ENCODE data around the gene PDF.

Gene PDF

GRCh38 chr16:69339289-69340094, 9.1 kb upstream of the PDF start, which contains the start of the genes COG8 and NIP7:
TSS of gene COG8 (minus strand) at chr16:69339564. CDS start at chr16:69339552, 12 bp downstream.
TSS of gene NIP7 (plus strand) at chr16:69339772. CDS start at chr16:69339830, 58 bp downstream.
- peak; percentile 84 to 86 for DNase-seq (ENCODE audit: low read depth in 2 of 2)

DNA sequence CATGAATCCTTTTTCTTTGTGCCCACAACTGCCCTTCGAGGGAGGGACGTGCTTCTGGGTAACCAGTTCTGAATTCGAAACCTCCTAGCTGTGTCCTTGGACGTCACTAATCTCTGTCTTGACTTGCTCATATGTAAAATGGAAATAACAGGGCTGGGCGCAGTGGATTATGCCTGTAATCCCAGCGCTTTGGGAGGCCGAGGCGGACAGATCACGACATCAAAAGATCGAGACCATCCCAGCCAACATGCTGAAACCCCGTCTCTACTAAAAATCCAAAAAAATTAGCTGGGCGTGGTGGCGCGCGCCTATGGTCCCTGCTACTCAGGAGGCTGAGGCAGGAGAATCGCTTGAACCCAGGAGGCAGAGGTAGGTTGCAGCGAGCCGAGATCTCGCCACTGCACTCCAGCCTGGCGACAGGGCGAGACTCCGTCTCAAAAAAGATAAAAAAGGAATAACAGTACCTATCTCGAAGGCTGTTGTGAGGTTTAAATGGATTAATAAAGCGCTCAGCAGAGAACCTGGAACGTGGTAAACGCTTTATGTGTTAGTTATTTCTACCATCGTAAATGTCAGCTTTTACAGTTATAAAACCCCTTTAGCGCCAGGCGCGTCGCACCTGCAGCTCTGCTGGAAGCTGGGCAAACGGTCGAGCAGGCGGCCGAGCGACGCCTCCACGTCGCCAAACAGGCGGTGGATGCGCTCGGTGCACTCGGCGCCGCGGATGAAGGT, 8.3 kb upstream of the PDF start:
- DNase-seq (ENCODE audit: low read depth in 2 of 2) = no peak

DNA sequence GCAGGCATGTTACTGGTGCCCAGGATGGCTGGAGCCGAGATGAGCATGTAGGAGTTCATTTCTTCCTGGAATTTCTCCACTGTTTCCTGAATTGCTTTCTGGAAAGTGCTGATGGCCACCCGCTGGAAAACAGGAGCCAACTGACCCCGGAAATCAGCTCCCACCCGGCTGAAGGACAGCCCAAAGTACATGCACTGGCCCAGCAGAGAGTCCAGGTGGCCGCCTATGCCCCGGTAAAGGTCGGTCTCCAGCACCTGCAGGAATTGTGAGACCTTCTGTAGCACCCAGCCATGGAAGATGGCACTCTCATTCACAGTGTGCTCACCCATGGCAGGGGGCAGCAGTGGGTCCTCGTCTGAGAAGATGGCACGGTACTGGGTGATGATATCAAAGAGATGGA, 4.3 kb upstream of the PDF start:
- DNase-seq (ENCODE audit: low read depth in 2 of 2) = no peak

DNA sequence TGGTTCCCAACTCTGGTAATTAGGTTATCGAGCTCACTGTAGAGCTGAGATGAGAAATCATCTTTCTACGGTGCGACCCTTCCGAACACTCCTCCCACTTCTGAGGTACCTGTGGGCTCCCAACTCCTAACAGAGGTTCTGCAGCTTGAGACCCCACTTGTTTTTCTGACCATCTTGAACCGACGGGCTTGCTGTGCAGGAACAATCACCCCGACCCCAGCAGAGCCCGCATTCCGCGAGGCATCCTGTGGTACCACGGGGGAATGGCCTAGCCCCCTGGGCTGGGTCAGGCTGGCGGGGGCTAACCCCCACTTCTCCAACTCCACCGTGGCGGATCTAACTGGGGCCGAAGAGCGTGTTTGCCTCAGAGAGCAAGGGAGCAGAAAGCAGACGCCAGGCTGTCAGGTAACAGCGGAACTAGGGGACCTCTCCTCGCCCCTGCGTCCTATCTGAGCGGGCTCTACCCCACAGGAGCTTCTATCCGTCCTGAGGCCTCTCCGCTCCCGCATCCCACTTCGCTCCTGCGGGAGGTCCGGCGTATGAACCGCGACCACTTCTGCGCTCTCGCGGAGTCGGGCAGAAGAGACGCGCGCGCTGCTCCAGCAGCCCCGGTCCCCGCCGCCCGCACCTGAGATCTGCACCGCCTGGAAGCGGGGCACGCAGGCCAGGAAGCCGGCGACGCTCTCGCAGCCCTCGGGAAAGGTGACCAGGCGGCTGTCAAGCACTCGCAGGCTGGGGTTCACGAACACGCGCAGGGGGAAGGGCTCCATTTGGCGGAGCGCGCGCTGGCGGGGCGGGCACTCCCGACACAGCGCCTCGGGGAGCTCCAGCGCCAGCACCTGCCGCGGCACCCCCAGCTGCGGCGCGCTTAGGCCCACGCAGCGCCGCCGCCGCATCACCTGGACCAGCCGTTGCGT, 761 bp downstream of the PDF start:
- DNase-seq (ENCODE audit: low read depth in 2 of 2) = no peak

DNA sequence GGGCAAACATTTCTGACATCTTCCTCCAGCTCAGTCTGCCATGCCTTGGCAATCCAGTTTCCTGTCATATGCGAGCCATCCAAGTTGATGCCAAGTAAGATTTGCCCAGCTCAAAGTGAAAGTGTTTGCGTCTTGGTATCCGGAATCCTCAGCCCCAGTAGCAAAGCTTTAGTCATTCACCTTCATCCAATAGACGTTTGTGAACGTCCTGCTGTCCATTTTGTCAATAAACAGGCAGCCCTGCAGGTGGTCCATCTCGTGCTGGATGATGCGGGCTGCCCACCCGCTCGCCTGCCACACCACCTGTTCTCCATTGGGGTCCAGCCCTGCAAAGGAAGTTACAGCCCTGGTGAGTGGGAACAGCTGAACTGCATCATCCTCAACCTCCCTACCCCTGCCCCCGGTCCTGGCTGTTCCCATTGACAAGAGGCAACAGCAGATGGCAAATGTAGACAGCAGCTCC, 1.5 kb downstream of the PDF start:
- no peak for DNase-seq (ENCODE audit: low read depth in 2 of 2)

DNA sequence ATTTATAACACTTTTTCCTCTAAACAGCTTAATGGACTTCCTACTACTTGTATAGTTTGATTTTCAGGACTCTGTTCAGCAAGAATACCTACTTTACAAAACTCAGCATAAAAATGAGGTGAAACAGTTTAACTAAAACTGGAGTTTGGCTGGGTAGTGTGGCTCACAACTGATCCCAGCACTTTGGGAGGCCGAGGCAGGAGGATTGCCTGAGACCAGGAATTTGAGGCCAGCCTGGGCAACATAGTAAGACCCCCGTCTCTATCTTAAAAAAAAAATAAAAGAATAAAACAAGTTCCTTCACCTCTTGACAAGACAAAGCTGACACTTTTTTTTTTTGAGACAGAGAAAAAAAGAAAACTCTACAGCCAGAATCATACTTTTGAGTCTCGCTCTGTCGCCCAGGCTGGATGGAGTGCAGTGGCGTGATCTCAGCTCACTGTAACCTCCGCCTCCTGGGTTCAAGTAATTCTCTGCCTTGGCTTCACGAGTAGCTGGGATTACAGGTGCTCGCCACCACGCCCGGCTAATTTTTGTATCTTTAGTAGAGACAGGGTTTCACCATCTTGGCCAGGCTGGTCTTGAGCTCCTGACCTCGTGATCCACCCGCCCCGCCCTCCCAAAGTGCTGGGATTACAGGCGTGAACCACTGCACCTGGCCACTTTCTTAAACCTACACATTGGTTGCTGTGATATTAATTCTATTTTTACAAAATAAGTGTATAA, 2.6 kb downstream of the PDF start:
- no peak for DNase-seq (ENCODE audit: low read depth in 2 of 2)

DNA sequence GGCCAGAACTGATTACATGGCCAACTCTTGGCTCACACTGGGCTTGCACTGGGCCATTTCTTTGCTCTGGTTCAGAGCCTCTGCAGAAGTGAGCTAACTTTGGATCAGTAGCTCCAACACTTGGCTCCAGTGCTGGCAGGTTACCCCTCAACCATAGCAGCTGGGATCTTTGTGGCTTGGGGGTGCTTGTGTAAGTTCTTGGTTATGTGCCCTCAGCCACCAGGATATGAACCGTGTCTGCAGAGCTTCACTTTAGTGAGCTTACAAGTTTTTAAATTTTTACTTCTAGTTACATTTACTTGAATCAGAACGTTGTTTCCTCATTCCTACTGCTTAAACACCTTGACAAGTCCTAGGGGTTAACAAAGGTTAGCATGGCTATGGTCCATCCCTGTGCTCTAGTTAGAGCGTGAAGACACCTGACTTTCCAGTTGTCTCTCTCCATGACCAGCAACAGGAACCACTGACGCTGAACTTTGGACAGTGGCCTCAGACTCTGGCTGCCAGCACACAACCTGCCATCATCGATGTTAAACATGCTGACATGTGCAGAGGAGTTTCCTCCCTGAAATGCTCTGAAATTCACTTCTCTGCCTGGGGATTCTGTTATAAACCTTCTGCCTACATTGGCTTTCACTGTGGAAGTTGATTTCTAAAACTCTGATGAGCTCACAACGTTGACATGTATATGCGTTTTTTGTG, 4.1 kb downstream of the PDF start:
- no peak for DNase-seq (ENCODE audit: low read depth in 2 of 2)

GRCh38 chr16:69325784-69326171, 4.6 kb downstream of the PDF start:
- no peak for DNase-seq (ENCODE audit: low read depth in 2 of 2)

DNA sequence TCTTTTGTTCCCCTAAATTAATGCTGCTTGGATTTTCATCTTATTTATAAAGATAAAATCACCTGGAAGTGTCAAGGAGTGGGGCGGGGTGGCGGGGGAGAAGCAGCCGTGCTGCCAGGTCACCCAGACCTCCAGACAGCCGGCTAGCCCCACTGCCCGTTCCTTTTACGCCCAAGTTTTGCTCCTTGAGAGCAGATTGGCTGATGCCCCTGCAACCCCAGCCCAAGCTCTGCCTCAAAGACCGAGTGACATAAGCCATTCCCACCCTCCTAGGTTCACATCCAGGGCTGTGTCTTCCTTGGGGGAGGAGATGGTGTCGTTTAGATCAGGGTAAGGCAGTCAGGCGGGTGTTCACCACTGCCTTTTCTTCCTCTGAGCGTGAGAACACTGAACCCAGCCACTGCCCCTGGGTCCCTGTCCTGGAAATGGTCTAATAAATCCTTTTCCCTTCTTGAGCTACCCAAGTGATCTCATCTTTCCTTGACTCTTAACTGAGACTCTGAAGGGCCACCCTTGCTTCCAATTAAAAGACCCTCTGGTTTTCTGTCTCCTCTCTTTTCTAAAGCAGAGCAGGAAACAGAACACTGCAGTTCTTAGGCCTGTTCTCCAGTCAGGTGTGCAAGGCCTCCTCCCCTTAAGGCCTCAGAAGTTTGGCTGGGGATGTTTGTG, 5.7 kb downstream of the PDF start:
- DNase-seq (ENCODE audit: low read depth in 2 of 2) = no peak

GRCh38 chr16:69324013-69324531, 6.3 kb downstream of the PDF start:
- no peak for DNase-seq (ENCODE audit: low read depth in 2 of 2)

GRCh38 chr16:69323415-69323814, 7.0 kb downstream of the PDF start:
- DNase-seq (ENCODE audit: low read depth in 2 of 2) = no peak

DNA sequence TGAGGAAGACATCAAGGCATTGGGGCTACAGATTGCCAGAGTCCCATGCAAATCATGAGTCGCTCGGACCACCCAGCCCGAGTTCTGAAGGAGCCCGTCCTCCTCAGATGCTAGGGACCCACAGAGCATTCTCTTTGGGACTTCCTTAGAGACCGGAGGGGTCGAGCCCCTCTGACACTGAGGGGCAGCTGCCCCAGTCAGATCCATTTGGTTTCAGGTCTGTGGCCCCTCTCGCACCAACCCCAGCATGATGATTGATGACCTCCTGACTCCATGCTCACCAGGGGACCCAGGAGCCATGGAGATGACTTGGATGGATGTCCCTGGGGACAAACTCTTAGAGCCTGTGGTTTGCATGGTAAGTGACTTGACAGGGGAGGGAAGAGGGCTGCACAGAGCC, 8.0 kb downstream of the PDF start:
- no peak for DNase-seq (ENCODE audit: low read depth in 2 of 2)

DNA sequence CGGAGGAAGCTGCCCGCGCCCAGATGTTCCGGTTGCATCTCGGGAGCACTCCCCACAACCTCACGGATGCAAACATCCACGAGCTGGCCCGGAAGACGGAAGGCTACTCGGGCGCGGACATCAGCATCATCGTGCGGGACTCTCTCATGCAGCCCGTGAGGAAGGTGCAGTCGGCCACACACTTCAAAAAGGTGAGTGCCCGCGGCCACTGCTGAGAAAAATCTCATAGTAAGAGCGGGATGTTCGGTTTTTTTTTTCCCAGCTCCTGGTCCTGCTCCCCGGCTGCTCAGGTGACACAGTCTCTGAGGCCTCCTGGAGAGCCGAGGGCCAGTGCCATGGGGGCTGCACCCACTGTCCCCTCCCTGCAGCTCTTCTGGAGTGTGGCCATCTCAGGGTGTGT, 9.3 kb downstream of the PDF start:
- DNase-seq (ENCODE audit: low read depth in 2 of 2) = no peak

DNA sequence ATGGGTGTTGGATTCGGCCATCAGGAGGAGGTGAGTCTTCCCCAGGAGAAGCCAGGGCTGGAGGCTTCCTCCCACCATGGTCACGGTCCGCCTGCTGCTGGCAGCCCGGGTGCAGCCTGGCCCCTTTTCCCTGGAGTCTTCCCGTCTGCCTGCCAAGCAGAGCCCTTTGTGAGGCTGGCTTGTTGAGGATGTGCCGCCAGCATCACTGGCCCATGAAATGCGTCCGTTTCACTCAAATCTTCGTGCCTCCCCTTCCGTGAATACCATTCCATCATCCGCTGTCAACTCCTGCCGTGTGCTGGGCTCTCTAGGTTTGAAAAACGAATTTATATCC, 9.7 kb downstream of the PDF start:
- no peak for DNase-seq (ENCODE audit: low read depth in 2 of 2)

DNA sequence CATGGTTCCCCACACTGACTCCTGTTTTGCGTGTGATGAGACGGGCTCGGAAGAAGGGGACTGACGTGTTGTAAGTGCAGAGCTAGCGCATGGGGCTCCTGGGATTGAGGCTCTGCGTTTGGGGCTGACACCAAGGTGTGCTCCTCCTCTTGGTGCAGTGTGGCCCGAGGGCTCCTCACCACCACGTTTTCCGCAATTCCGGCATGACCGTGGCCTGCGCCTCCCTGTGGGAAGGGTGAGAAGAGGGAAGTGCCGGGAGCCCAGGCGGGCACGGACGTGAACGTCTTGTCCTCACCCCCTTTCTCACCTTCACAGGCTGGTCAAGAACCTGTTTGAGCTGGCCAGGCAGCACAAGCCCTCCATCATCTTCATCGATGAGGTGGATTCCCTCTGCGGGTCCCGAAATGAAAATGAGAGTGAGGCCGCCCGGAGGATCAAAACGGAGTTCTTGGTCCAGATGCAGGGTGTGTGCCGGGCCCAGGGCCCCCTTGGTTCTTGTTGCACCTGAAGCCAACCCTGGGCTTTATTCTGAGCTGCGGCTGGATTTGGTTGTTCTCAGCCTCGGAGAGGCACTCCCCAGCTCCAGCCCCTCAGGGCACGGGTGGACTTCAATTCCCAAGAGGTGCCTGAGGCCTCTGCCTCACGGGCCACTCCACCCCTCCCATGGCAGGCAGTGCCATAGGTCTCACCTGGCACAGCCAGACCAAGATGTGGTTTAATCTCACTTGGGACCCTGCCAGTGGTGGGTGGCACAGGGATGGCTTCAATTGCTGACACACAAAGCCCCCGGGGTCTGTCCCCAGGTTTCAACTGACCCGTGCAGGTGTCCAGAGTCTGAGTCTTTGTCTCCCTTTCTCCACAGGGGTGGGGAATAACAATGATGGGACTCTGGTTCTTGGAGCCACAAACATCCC, 10.3 kb downstream of the PDF start:
- DNase-seq (ENCODE audit: low read depth in 2 of 2) = no peak

DNA sequence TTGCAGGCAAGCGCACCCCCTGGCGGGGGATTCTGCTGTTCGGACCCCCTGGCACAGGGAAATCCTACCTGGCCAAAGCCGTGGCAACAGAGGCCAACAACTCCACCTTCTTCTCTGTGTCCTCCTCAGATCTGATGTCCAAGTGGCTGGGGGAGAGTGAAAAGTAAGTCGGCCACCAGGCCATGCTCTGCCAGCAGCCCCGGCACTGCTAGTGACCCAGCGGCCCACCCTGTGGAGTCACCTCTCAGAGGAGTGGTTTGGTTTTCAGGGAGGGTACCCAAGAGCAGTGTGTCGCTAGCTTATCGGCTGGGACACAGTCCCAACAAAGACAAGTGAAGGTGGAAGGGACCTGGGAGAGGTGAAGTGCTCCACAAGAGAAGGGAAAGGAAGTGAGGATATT, 11.0 kb downstream of the PDF start:
- DNase-seq (ENCODE audit: low read depth in 2 of 2) = no peak

- DNase-seq (ENCODE audit: low read depth in 2 of 2) = no peak
Observed at GRCh38 chr16:69318911-69319289, 11.5 kb downstream of the PDF start.

DNA sequence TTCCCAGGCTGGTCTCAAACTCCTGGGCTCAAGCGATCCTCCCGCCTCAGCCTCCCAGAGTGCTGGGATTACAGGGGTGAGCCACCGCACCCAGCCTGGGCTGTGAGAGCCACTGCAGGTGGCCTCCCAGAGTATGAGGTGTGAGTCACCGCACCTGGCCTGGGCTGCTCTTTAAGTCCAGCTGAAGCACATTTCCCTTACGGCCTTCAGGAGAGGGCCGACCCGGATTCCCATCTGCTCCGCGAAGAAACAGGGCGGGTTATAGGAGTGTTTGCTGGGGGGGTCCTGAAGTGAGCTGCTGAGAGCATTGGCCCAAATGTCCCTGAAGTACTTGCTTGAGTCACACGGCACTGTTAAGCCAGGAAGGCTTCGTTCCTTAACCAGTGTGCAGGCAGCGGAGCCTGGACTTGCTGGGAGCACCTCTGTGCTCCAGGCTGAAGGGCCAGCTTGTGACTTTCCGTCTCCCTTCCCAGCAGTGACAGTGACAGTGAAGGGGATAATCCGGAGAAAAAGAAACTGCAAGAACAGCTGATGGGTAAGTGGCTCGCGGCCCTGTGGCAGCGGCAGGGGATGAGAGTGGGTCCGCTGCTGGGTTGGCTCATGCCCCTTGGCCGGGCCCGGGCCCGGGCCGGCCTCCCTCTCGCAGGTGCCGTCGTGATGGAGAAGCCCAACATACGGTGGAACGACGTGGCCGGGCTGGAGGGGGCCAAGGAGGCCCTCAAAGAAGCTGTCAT, 12.0 kb downstream of the PDF start:
- DNase-seq (ENCODE audit: low read depth in 2 of 2) = no peak

Data from activated CD8-positive, alpha-beta memory T cell treated with anti-CD3 and anti-CD28 coated beads for 4 hours (primary cell).